Activated naive CD4-positive, alpha-beta T cell treated with anti-CD3 and anti-CD28 coated beads, Interleukin-2, amount 10 ng/mL, durations not matched to agents 5 hours and 36 hours (primary cell): ENCODE results near the gene C4orf36. TPM values are rescaled to one million over a fixed set of nuclear protein-coding genes. Genes with fewer than 3 reads are reported as not detected.

Source experiments
- total RNA-seq, 2 experiments: library from RNA; stranded (reverse); gene quantifications; one replicate each; pipeline ENCODE4 v1.2.3, GENCODE V29; 2021

C4orf36 gene
- total RNA-seq: not detected

GRCh38 chr4:86891762-86892635 is at the start of gene C4orf36:
TSS of gene C4orf36 (minus strand) at chr4:86892422. CDS start at chr4:86891520, 902 bp downstream.

GRCh38 chr4:86934771-86935565 is 42.7 kb upstream of the C4orf36 start, which contains the start of gene AFF1:
TSS of gene AFF1 (plus strand) at chr4:86935011. CDS start at chr4:86948534, 13,523 bp downstream.

GRCh38 chr4:86848732-86849619 is 43.2 kb downstream of the C4orf36 start, which contains the start of gene SLC10A6:
TSS of gene SLC10A6 (minus strand) at chr4:86849384. CDS start at chr4:86849115, 269 bp downstream.

Other genes starting within 250 kb of the C4orf36 start
- gene SLC10A6, start 43.0 kb downstream of the C4orf36 start, total RNA-seq: not detected
- 10 to 100 TPM; 61.8 to 66.2 TPM for gene AFF1, start 42.6 kb upstream of the C4orf36 start, total RNA-seq